ENCODE results near the gene PIEZO1.

PIEZO1 gene

GRCh38 chr16:88701581-88702370 lies 83.2 kb downstream of the PIEZO1 start:
- no peak for DNase-seq (ENCODE audit: low read depth)

- DNase-seq (ENCODE audit: low read depth), result peak; percentile 89
Measured at GRCh38 chr16:88700636-88701482, 84.2 kb downstream of the PIEZO1 start.

DNA sequence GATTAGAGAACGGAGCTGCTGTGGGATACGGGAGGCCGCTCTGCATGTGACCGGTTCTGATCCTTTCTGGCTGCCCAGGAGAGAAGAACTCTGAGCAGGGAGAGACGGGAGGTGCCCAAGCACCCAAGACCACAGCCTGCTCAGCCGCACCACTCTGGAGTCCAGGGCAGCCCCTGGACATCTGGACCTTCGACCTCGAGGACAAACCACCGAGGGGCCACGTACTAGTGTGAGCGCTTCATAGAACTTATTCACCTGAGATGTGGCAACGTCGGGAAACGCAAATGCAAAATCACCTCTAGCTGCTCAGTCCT lies 84.7 kb downstream of the PIEZO1 start:
- DNase-seq (ENCODE audit: low read depth), result no peak

- no peak for DNase-seq (ENCODE audit: low read depth)
Measured at GRCh38 chr16:88699180-88699579, 85.8 kb downstream of the PIEZO1 start.

GRCh38 chr16:88698646-88699045 lies 86.4 kb downstream of the PIEZO1 start:
- DNase-seq (ENCODE audit: low read depth), result no peak

GRCh38 chr16:88697831-88698615 lies 87.0 kb downstream of the PIEZO1 start:
- DNase-seq (ENCODE audit: low read depth), result no peak

DNA sequence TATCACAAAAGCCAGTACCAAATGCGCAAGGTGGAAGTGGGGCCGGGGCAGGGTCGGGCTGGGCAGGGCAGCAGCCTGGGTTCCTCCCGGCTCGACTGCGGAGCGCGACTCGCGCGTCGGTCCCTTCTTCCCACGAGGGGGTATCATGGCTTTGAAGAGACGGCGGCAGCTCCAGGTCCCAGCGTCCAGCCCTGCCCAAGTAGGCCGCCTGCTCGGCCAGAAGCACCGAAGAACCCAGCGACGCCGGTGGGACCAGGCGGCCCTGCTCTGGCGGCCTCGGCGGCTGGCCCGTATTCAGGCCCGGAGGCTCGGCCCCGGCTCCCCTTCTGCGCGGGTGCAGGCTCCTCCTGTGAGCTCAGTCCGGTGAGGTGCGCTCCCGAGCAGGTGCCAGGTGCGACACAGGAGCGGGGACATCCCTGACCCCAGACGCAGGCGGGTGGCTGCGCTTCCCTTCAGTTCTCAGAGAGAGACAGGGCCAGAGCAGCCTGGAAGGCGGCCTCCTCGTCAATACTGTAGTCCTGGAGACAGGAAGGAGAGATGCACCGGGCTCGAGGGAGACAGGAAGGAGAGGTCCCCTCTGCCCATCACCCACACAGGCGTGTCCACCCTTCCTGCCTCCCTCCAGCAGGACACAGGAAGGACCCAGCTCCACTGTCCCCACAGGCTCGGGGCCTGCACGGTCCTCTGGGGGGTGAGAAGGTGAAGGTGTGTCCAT lies 87.7 kb downstream of the PIEZO1 start:
- DNase-seq (ENCODE audit: low read depth), result no peak

DNA sequence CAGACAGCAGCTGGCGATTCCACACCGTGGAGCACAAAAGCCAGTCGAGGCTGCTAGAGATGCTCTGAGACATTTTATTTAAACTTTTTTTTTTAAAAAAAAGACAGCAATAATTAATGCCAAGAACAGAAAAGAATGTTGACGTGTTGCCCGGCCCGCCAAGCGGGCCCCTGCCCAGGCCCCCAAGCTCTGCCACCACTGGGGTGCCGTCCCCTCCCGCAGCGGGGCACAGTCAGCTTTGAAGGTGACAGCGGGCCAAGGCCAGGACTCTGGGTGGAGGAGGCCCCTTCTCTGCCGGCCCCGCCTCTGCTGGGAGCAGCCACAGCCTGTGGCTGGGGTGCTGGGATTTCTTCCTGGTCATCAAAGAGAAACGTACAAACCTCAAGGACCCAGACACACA lies 88.6 kb downstream of the PIEZO1 start:
- DNase-seq (ENCODE audit: low read depth), result no peak

DNA sequence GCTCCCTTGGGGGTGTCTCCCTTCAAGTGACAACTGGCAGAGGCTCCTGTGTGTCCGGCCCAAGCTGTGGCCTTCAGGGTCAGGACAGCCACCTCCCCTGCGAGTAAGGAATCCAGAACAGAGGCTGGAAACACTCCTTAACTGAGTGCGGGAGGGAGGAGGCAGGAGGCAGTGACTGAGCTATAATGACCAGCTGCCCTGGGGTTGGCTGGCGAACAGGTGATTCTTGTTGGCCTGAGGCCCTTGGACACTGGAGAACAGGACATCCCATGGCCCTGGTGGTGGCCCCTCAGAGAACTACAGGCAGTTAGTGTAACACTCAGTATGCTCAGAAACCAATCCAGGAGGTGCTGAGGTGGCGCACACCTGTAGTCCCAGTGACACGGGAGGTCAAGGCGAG lies 89.3 kb downstream of the PIEZO1 start:
- no peak for DNase-seq (ENCODE audit: low read depth)

- no peak for DNase-seq (ENCODE audit: low read depth)
Measured at GRCh38 chr16:88695218-88695617, 89.8 kb downstream of the PIEZO1 start.

DNA sequence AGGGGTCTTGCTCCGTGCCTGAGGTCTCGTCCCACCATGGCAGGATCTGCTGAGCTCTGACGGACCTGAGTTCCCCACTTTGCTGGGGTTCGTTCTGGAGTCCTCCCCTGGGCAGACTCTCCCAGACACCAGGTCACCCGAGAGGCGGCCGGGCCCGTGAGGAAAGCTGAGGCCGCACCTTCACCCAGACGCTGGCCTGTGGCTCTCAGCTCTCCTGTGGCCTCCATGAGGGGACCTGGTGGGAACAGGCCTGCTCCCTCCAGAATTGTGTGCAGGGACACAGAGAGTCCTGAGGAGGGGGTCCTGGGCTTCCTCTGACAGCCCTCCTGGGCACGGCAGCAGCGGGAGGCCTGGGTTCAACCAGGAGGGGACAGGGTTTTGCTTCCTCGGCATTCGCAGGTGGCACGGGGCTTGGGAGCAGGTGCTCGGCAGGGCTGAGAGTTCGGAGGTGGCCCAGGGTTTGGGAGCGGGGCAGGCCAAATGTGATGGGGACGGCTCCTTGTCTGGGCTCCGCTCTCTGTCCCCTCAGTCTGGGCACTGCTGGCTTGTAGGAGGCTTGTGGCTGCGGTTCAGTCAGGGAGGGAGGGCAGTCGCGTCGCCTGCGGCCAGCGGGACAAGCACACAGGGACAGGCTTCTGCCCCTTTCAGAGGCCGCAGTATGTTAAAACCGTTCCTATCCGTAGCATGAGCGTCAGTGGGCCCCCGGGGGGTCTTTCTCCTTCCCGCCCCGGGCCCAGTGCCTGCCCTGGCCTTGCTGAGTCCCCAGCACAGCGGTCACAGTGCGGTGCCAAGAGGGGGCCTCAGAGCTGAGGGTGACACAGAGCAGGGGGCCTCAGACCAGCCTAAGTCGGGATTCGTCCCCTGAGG lies 90.6 kb downstream of the PIEZO1 start:
- DNase-seq (ENCODE audit: low read depth), result no peak

- no peak for DNase-seq (ENCODE audit: low read depth)
Measured at GRCh38 chr16:88693420-88694177, 91.4 kb downstream of the PIEZO1 start.

DNA sequence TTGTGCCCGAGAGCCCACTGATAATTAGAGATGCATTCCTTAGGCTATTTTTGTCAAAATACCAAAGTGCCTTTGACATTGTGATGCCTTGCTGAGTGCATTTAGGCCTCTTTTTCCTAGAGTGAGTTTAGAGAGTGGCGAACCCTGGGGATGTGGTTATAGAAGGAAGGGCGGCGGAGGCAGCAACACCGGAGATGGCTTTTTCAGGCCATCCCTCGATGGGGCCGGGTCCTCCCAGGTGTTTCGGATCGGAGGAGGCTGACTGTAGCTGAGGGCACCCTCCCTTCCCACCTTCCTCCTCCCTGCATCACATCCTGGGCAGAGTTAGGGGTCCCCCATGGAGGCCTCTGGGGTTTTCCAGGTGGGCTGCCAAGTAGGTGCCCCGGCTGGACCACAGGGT lies 92.2 kb downstream of the PIEZO1 start:
- no peak for DNase-seq (ENCODE audit: low read depth)

- no peak for DNase-seq (ENCODE audit: low read depth)
Measured at GRCh38 chr16:88691924-88692560, 93.0 kb downstream of the PIEZO1 start.

DNA sequence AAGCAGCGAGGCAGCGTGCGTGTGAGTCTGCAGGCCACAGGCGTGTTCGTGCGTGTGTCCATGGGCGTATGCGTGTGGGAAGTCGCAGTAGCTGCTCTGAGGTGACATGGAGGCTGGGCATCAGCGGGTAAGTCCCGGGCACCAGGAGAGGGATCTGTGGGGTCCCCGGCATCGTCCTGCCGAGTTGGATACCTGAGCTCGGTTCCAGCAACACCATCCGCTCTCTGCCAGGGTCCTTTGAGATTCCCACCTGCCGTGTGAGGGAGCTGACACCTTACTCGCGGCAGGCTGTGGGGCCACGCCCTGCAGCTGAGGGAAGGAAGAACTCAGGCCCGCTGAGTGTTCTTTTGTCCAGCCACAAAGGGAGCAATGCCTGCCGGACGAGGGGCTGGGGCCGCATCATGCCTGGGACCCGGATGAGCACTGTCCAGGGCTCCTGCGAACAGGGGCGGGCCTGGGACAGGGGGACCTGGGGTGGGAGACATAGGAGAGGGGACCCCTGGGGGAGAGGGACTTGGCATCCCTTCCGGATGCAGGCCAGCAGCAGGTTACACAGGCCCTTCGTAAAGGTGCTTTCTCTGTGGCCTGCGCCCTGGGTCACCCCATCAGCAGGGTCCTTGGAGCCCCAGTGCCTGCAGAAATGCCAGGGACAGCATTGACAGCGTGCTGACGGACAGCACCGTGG lies 93.7 kb downstream of the PIEZO1 start:
- DNase-seq (ENCODE audit: low read depth), result no peak

GRCh38 chr16:88690341-88691128 lies 94.5 kb downstream of the PIEZO1 start:
- DNase-seq (ENCODE audit: low read depth), result no peak

DNA sequence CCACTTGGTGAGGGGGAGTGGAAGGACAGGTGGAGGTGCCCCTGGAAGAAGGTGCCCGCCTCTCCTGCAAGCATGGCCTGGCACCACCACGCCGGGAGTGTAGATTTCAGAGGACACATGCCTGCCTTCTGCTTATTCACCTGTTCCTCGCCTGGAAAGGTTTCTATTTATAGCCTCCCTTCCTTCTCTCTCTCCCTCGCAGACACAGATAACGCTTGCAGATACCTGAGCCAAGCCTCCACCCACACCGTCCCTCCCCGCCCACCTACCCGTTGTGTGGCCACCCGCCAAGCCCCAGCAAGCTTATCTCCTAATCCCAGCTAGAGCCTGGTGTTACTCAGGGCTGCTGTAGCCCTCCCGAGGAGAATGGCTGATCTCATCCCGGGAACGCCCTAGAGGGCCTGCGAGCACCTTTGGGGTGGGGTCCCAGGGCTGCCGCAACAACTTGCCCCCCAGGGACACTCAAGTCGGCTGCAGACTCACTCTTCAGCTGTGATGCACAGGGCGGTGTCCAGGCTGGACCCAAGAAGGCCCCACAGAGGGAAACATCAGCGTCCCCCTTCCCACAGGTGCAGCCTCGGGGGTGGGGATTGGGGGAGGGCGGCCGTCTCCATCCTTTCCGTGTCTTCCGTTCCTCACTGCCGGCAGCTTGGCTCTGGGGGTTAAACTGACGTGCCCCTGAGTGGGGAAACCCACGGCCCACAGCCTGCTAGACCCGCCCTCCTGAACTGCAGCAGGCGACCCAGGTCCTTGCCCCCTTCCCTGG lies 96.8 kb downstream of the PIEZO1 start:
- peak; percentile 55 for DNase-seq (ENCODE audit: low read depth)

DNA sequence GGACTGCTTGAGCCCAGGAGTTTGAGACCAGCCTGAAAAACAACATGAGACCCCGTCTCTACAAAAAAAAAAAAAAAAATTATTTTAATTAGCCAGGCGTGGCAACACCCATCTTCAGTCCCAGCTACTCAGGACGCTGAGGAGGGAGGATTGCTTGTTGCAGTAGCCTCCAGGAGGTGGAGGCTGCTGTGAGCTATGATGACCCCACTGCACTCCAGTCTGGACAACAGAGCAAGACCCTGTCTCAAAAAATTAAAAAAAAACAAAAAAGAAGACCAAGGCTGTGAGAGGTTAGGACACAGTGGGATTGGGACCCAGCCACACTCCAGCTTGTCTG lies 97.4 kb downstream of the PIEZO1 start:
- no peak for DNase-seq (ENCODE audit: low read depth)
